Loucy (cell line): ENCODE data around the gene RAET1G.

Experiments used
- H2AFZ ChIP-seq: fragments of 200-600 bp; sonication (generic); 2 replicates; pipeline ENCODE4 v1.6.0; 2016; ENCODE audit warnings: antibody characterized with exemption, mild to moderate bottlenecking, low read length, moderate library complexity
- H3F3A ChIP-seq: fragments of 200-600 bp; 2 replicates; pipeline ENCODE4 v1.6.0; 2016; ENCODE audit warnings: antibody characterized with exemption, low read depth, mild to moderate bottlenecking
- H3K27me3 ChIP-seq: fragments of 200-600 bp; sonication (generic); 2 replicates; pipeline ENCODE4 v1.6.1; 2014; ENCODE audit warnings: low read length, mild to moderate bottlenecking; ENCODE audit not compliant: insufficient read depth, poor library complexity, severe bottlenecking
- H3K36me3 ChIP-seq: fragments of 200-600 bp; sonication (generic); 2 replicates; pipeline ENCODE4 v1.6.1; 2016; ENCODE audit warnings: low read length; ENCODE audit not compliant: insufficient read depth
- H3K4me1 ChIP-seq: fragments of 200-600 bp; sonication (generic); 2 replicates; pipeline ENCODE4 v1.5.1; 2014; ENCODE audit warnings: low read length, mild to moderate bottlenecking; ENCODE audit not compliant: insufficient read depth, poor library complexity, severe bottlenecking
- H3K4me2 ChIP-seq: fragments of 200-600 bp; sonication (generic); 2 replicates; pipeline ENCODE4 v1.6.0; 2014; ENCODE audit warnings: antibody characterized with exemption, low read length, low read depth, mild to moderate bottlenecking; ENCODE audit not compliant: poor library complexity, severe bottlenecking
- H3K4me3 ChIP-seq: fragments of 200-600 bp; sonication (generic); 2 replicates; pipeline ENCODE4 v1.5.1; 2014; ENCODE audit warnings: low read length, mild to moderate bottlenecking, mixed read lengths; ENCODE audit not compliant: poor library complexity, severe bottlenecking
- H3K79me2 ChIP-seq: fragments of 200-600 bp; sonication (generic); 2 replicates; pipeline ENCODE4 v1.6.1; 2014; ENCODE audit warnings: low read length; ENCODE audit not compliant: insufficient read depth
- H3K9ac ChIP-seq: fragments of 200-600 bp; sonication (generic); 2 replicates; pipeline ENCODE4 v1.6.0; 2014; ENCODE audit warnings: mild to moderate bottlenecking, low read depth, low read length, moderate library complexity; ENCODE audit not compliant: poor library complexity, severe bottlenecking
- H3K9me2 ChIP-seq: fragments of 200-600 bp; sonication (generic); replicated peaks from 2 replicates; pipeline ENCODE4 v1.6.1; 2016; ENCODE audit warnings: low read depth, low read length, mixed read lengths
- H3K9me3 ChIP-seq: fragments of 200-600 bp; sonication (generic); 2 replicates; pipeline ENCODE4 v1.6.1; 2014; ENCODE audit warnings: mild to moderate bottlenecking, antibody characterized with exemption, low read length, low read depth; ENCODE audit not compliant: insufficient read depth
- H4K20me1 ChIP-seq: fragments of 200-600 bp; sonication (generic); 2 replicates; pipeline ENCODE4 v1.6.0; 2014; ENCODE audit warnings: antibody characterized with exemption, low read length, mild to moderate bottlenecking; ENCODE audit not compliant: insufficient read depth, poor library complexity, severe bottlenecking
- CTCF ChIP-seq: fragments of 200-600 bp; sonication (generic); conservative IDR thresholded peaks from 2 replicates; pipeline ENCODE4 v1.5.1; 2014; ENCODE audit warnings: mild to moderate bottlenecking, antibody characterized with exemption, low read length
- EZH2phosphoT487 ChIP-seq: fragments of 200-600 bp; IDR thresholded peaks from 2 replicates; pipeline ENCODE4 v1.6.1; 2018; ENCODE audit warnings: antibody characterized with exemption, mild to moderate bottlenecking, moderate library complexity, borderline replicate concordance

RAET1G gene

GRCh38 chr6:149905911-149906371 lies 17.0 kb downstream of the RAET1G start:
- Histone ChIP-seq H4K20me1 (no peaks in the 10 kb centered on the region), H3K36me3 (no peaks in the 10 kb centered on the region), H3K27me3 (no peaks in the 10 kb centered on the region), H3K79me2 (no peaks in the 10 kb centered on the region), H3K4me3 (no peak overlapping the region), H3F3A (no peaks in the 10 kb centered on the region), H2AFZ (no peak overlapping the region), H3K4me2 (no peak overlapping the region), H3K9me2 (no peaks in the 10 kb centered on the region), H3K9ac (no peak overlapping the region), H3K4me1 (no peaks in the 10 kb centered on the region), H3K9me3 (peaks cover 9% of the 10 kb centered on the region; the same call in 1 of the 2 replicates)
- TF ChIP-seq EZH2phosphoT487 (no peak), CTCF (no peak)

GRCh38 chr6:149905371-149905910 lies 17.5 kb downstream of the RAET1G start:
- H2AFZ ChIP-seq, result no peak overlapping the region
- H3K9me2 ChIP-seq, result no peaks in the 10 kb centered on the region
- no peak overlapping the region for H3K4me3 ChIP-seq
- H3K36me3 ChIP-seq, result no peaks in the 10 kb centered on the region
- no peak overlapping the region for H3K4me2 ChIP-seq
- H3F3A ChIP-seq, result no peaks in the 10 kb centered on the region
- H3K27me3 ChIP-seq, result no peaks in the 10 kb centered on the region
- H3K4me1 ChIP-seq, result no peaks in the 10 kb centered on the region
- no peaks in the 10 kb centered on the region for H3K79me2 ChIP-seq
- no peaks in the 10 kb centered on the region for H4K20me1 ChIP-seq
- no peak overlapping the region for H3K9ac ChIP-seq
- H3K9me3 ChIP-seq, result peaks cover 9% of the 10 kb centered on the region; the same call in 1 of the 2 replicates
- TF ChIP-seq EZH2phosphoT487 (no peak), CTCF (no peak)

- H3K4me1 ChIP-seq, result no peaks in the 10 kb centered on the region
- H3K27me3 ChIP-seq, result no peaks in the 10 kb centered on the region
- no peaks in the 10 kb centered on the region for H3F3A ChIP-seq
- H3K36me3 ChIP-seq, result no peaks in the 10 kb centered on the region
- peaks cover 9% of the 10 kb centered on the region; the same call in 1 of the 2 replicates for H3K9me3 ChIP-seq
- no peak for TF ChIP-seq CTCF
- TF ChIP-seq EZH2phosphoT487, result no peak
- no peaks in the 10 kb centered on the region for H3K9me2 ChIP-seq
- no peaks in the 10 kb centered on the region for H4K20me1 ChIP-seq
- H3K79me2 ChIP-seq, result no peaks in the 10 kb centered on the region
- no peak overlapping the region for H3K4me2 ChIP-seq
- no peak overlapping the region for H2AFZ ChIP-seq
- no peak overlapping the region for H3K9ac ChIP-seq
- no peak overlapping the region for H3K4me3 ChIP-seq
Observed at GRCh38 chr6:149904661-149905370, 18.1 kb downstream of the RAET1G start.
